HEK293 (cell line): ENCODE data around the gene PHPT1.

Source experiments
- ATF2 ChIP-seq: fragments of 450-650 bp; formaldehyde crosslinking; IDR thresholded peaks from 2 replicates; pipeline ENCODE4 v1.5.1; 2016; ENCODE audit warnings: missing biosample characterization, missing genetic modification characterization, low read depth
- EGR2 ChIP-seq: fragments of 450-650 bp; formaldehyde crosslinking; IDR thresholded peaks from 2 replicates; pipeline ENCODE4 v1.5.1; 2016; ENCODE audit warnings: low read depth, missing biosample characterization, missing genetic modification characterization
- HIC1 ChIP-seq: fragments of 450-650 bp; formaldehyde crosslinking; IDR thresholded peaks from 2 replicates; pipeline ENCODE4 v1.5.1; 2016; ENCODE audit warnings: missing biosample characterization, missing genetic modification characterization
- KLF17 ChIP-seq: fragments of 450-650 bp; formaldehyde crosslinking; IDR thresholded peaks from 2 replicates; pipeline ENCODE4 v1.5.1; 2016; ENCODE audit warnings: missing biosample characterization, missing genetic modification characterization
- ZBTB20 ChIP-seq: fragments of 450-650 bp; formaldehyde crosslinking; IDR thresholded peaks from 2 replicates; pipeline ENCODE4 v1.5.1; 2016; ENCODE audit warnings: missing biosample characterization, missing genetic modification characterization
- ZBTB21 ChIP-seq: fragments of 450-650 bp; formaldehyde crosslinking; IDR thresholded peaks from 2 replicates; pipeline ENCODE4 v1.5.1; 2017; ENCODE audit warnings: missing biosample characterization, missing genetic modification characterization
- ZBTB49 ChIP-seq: fragments of 450-650 bp; formaldehyde crosslinking; IDR thresholded peaks from 2 replicates; pipeline ENCODE4 v1.5.1; 2016; ENCODE audit warnings: missing biosample characterization, missing genetic modification characterization, low read depth
- ZBTB6 ChIP-seq: fragments of 450-650 bp; formaldehyde crosslinking; IDR thresholded peaks from 2 replicates; pipeline ENCODE4 v1.5.1; 2017; ENCODE audit warnings: missing biosample characterization, missing genetic modification characterization
- ZFP69B ChIP-seq: fragments of 450-650 bp; formaldehyde crosslinking; IDR thresholded peaks from 2 replicates; pipeline ENCODE4 v1.5.1; 2016; ENCODE audit warnings: missing biosample characterization, missing genetic modification characterization
- ZNF157 ChIP-seq: fragments of 450-650 bp; formaldehyde crosslinking; IDR thresholded peaks from 2 replicates; pipeline ENCODE4 v1.5.1; 2016; ENCODE audit warnings: missing biosample characterization, missing genetic modification characterization
- ZNF19 ChIP-seq: fragments of 450-650 bp; formaldehyde crosslinking; IDR thresholded peaks from 2 replicates; pipeline ENCODE4; 2016; ENCODE audit warnings: missing biosample characterization, missing genetic modification characterization, low read depth
- ZNF221 ChIP-seq: fragments of 450-650 bp; formaldehyde crosslinking; IDR thresholded peaks from 2 replicates; pipeline ENCODE4 v1.5.1; 2017; ENCODE audit warnings: missing biosample characterization, missing genetic modification characterization, borderline replicate concordance
- ZNF23 ChIP-seq: fragments of 450-650 bp; formaldehyde crosslinking; IDR thresholded peaks from 2 replicates; pipeline ENCODE4 v1.5.1; 2016; ENCODE audit warnings: missing biosample characterization, missing genetic modification characterization, borderline replicate concordance
- ZNF324 ChIP-seq: fragments of 450-650 bp; formaldehyde crosslinking; IDR thresholded peaks from 2 replicates; pipeline ENCODE4 v1.5.1; 2016; ENCODE audit warnings: missing biosample characterization, missing genetic modification characterization
- ZNF394 ChIP-seq: fragments of 450-650 bp; formaldehyde crosslinking; IDR thresholded peaks from 2 replicates; pipeline ENCODE4 v1.5.1; 2016; ENCODE audit warnings: missing biosample characterization, missing genetic modification characterization, mild to moderate bottlenecking, moderate library complexity, borderline replicate concordance
- ZNF398 ChIP-seq: fragments of 450-650 bp; formaldehyde crosslinking; IDR thresholded peaks from 2 replicates; pipeline ENCODE4 v1.5.1; 2017; ENCODE audit warnings: missing biosample characterization, missing genetic modification characterization
- ZNF610 ChIP-seq: fragments of 450-650 bp; formaldehyde crosslinking; IDR thresholded peaks from 2 replicates; pipeline ENCODE4 v1.5.1; 2016; ENCODE audit warnings: missing biosample characterization, missing genetic modification characterization, borderline replicate concordance
- ZNF624 ChIP-seq: fragments of 450-650 bp; formaldehyde crosslinking; IDR thresholded peaks from 2 replicates; pipeline ENCODE4 v1.5.1; 2017; ENCODE audit warnings: missing biosample characterization, missing genetic modification characterization
- ZNF639 ChIP-seq: fragments of 450-650 bp; formaldehyde crosslinking; IDR thresholded peaks from 2 replicates; pipeline ENCODE4 v1.5.1; 2016; ENCODE audit warnings: missing biosample characterization, missing genetic modification characterization
- ZNF654 ChIP-seq: fragments of 450-650 bp; formaldehyde crosslinking; IDR thresholded peaks from 2 replicates; pipeline ENCODE4 v1.5.1; 2016; ENCODE audit warnings: low read depth, missing biosample characterization, missing genetic modification characterization
- ZNF670 ChIP-seq: fragments of 450-650 bp; formaldehyde crosslinking; IDR thresholded peaks from 2 replicates; pipeline ENCODE4 v1.5.1; 2016; ENCODE audit warnings: missing biosample characterization, missing genetic modification characterization, low read depth
- ZNF768 ChIP-seq: fragments of 450-650 bp; formaldehyde crosslinking; IDR thresholded peaks from 2 replicates; pipeline ENCODE4 v1.5.1; 2018; ENCODE audit warnings: missing biosample characterization, mild to moderate bottlenecking, missing genetic modification characterization
- ZNF777 ChIP-seq: fragments of 450-650 bp; formaldehyde crosslinking; IDR thresholded peaks from 2 replicates; pipeline ENCODE4 v1.5.1; 2017; ENCODE audit warnings: missing biosample characterization, missing genetic modification characterization, borderline replicate concordance
- ZSCAN16 ChIP-seq: fragments of 450-650 bp; formaldehyde crosslinking; IDR thresholded peaks from 2 replicates; pipeline ENCODE4 v1.5.1; 2016; ENCODE audit warnings: missing biosample characterization, missing genetic modification characterization
- ZSCAN18 ChIP-seq: fragments of 450-650 bp; formaldehyde crosslinking; IDR thresholded peaks from 2 replicates; pipeline ENCODE4 v1.5.1; 2016; ENCODE audit warnings: missing biosample characterization, missing genetic modification characterization

The PHPT1 gene

GRCh38 chr9:136840877-136841645 lies 8.1 kb upstream of the PHPT1 start (continued):
- no peak for TF ChIP-seq ZNF394
- TF ChIP-seq ZBTB6 (tag by site-specific recombination): no peak
- peak; percentile 58; the same call in 1 of the 2 replicates for TF ChIP-seq ZNF398 (tag by site-specific recombination)
- TF ChIP-seq ZSCAN16 (tag by site-specific recombination): no peak
- no peak for TF ChIP-seq ZNF23 (tag by site-specific recombination)
- no peak for TF ChIP-seq ZNF777 (tag by site-specific recombination)
- TF ChIP-seq ZNF639: 0 out of 2 replicates have a peak, but pooled peaks have one; percentile 12
- no peak for TF ChIP-seq ZBTB21 (tag by site-specific recombination)
- no peak for TF ChIP-seq ZNF324 (tag by site-specific recombination)
- no peak for TF ChIP-seq ZNF670 (tag by site-specific recombination)
- TF ChIP-seq KLF17 (tag by site-specific recombination): no peak
- no peak for TF ChIP-seq ZNF624 (tag by site-specific recombination)
- TF ChIP-seq ZNF157 (tag by site-specific recombination): no peak
- TF ChIP-seq EGR2: peak; percentile 91
- TF ChIP-seq HIC1: 0 out of 2 replicates have a peak, but pooled peaks have one; percentile 50
- no peak for TF ChIP-seq ZNF768 (tag by site-specific recombination)
- no peak for TF ChIP-seq ZNF221
- no peak for TF ChIP-seq ZNF19 (tag by site-specific recombination)
- 0 out of 2 replicates have a peak, but pooled peaks have one; percentile 24 for TF ChIP-seq ZBTB20 (tag by site-specific recombination)
- TF ChIP-seq ZNF654 (tag by site-specific recombination): no peak
- TF ChIP-seq ATF2 (tag by site-specific recombination): no peak
- no peak; the same call in 1 of the 2 replicates for TF ChIP-seq ZFP69B (tag by site-specific recombination)
- no peak for TF ChIP-seq ZBTB49 (tag by site-specific recombination)
- no peak for TF ChIP-seq ZNF610 (tag by site-specific recombination)
- no peak for TF ChIP-seq ZSCAN18 (tag by site-specific recombination)
